HEK293T (cell line): ENCODE data around the gene PLSCR5.

Experiments used
- CTCF ChIA-PET: fragments of 350-600 bp; formaldehyde crosslinking; extraction: SDS; loops from one replicate; lab custom pipeline; 2021; ENCODE audit warnings: antibody characterized with exemption, inconsistent platforms; lab: Yijun Ruan, JAX
- POLR2A ChIA-PET: fragments of 350-600 bp; formaldehyde crosslinking; extraction: SDS; loops from one replicate; lab custom pipeline; 2020; ENCODE audit warnings: antibody characterized with exemption, inconsistent platforms; lab: Yijun Ruan, JAX
- DNase-seq: peaks from one replicate; pipeline ENCODE4 v3.0.0; 2012; ENCODE audit warnings: mixed read lengths; ENCODE audit errors: extremely low spot score
- ARNT ChIP-seq: fragments of 450-650 bp; IDR thresholded peaks from 2 replicates; pipeline ENCODE4 v1.6.1; 2017; ENCODE audit warnings: mild to moderate bottlenecking
- BHLHE40 ChIP-seq: fragments of 450-650 bp; IDR thresholded peaks from 2 replicates; pipeline ENCODE4 v1.6.1; 2016; ENCODE audit warnings: mild to moderate bottlenecking, moderate library complexity, borderline replicate concordance
- CTBP1 ChIP-seq: fragments of 450-650 bp; IDR thresholded peaks from 2 replicates; pipeline ENCODE4 v1.6.1; 2016; ENCODE audit warnings: borderline replicate concordance
- ELF4 ChIP-seq: fragments of 450-650 bp; IDR thresholded peaks from 2 replicates; pipeline ENCODE4 v1.6.1; 2017; ENCODE audit warnings: antibody characterized with exemption
- FOXA1 ChIP-seq: fragments of 450-650 bp; IDR thresholded peaks from 2 replicates; pipeline ENCODE4 v1.6.1; 2016; ENCODE audit warnings: mild to moderate bottlenecking
- FOXK2 ChIP-seq: fragments of 450-650 bp; IDR thresholded peaks from 2 replicates; pipeline ENCODE4 v1.6.1; 2016; ENCODE audit warnings: mild to moderate bottlenecking
- FOXM1 ChIP-seq: fragments of 450-650 bp; IDR thresholded peaks from 2 replicates; pipeline ENCODE4 v1.6.1; 2017; ENCODE audit warnings: mild to moderate bottlenecking, borderline replicate concordance
- HDGF ChIP-seq: fragments of 450-650 bp; IDR thresholded peaks from 2 replicates; pipeline ENCODE4 v1.6.1; 2017; ENCODE audit warnings: antibody characterized with exemption, borderline replicate concordance
- L3MBTL2 ChIP-seq: fragments of 450-650 bp; conservative IDR thresholded peaks from 2 replicates; pipeline ENCODE4 v1.6.1; 2016; ENCODE audit warnings: mild to moderate bottlenecking
- LEF1 ChIP-seq: fragments of 450-650 bp; IDR thresholded peaks from 2 replicates; pipeline ENCODE4 v1.6.1; 2017; ENCODE audit warnings: mild to moderate bottlenecking, borderline replicate concordance
- NFRKB ChIP-seq: fragments of 450-650 bp; IDR thresholded peaks from 2 replicates; pipeline ENCODE4 v1.6.1; 2016; ENCODE audit warnings: mild to moderate bottlenecking, moderate library complexity
- SP1 ChIP-seq: fragments of 450-650 bp; IDR thresholded peaks from 2 replicates; pipeline ENCODE4 v1.6.1; 2017
- SUZ12 ChIP-seq: fragments of 450-650 bp; IDR thresholded peaks from 2 replicates; pipeline ENCODE4 v1.6.1; 2016; ENCODE audit warnings: mild to moderate bottlenecking
- TARDBP ChIP-seq: fragments of 450-650 bp; IDR thresholded peaks from 2 replicates; pipeline ENCODE4 v1.6.1; 2016
- ZNF384 ChIP-seq: fragments of 450-650 bp; IDR thresholded peaks from 2 replicates; pipeline ENCODE4 v1.6.1; 2016
- TF ChIP-seq, protein P1 (sequence below): fragments of 450-650 bp; IDR thresholded peaks from 2 replicates; pipeline ENCODE4 v1.6.1; 2016

The PLSCR5 gene

DNA sequence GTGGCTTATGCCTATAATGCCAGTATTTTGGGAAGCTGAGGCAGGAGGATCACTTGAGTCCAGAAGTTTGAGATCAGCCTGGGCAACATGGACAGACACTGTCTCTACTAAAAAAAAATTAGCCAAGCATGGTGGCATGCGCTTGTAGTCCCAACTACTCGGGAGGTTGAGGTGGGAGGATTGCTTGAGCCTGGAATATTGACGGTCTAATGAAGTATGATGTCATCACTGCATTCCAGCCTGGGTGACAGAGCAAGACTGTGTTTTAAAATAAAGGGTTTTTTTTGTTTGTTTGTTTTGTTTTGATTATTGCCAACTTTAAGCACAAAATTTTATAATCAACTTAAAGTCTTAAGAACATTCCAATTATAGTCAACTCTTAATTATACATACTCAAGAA is 67.5 kb downstream of the PLSCR5 start:
- CTCF ChIA-PET, result no interaction called here
- no peak for TF ChIP-seq TARDBP
- no peak for TF ChIP-seq ARNT
- TF ChIP-seq HDGF, result no peak
- TF ChIP-seq ZNF384, result no peak
- no peak for TF ChIP-seq ELF4
- no peak for TF ChIP-seq FOXK2
- no peak for TF ChIP-seq CTBP1
- no peak for TF ChIP-seq SP1
- no peak for TF ChIP-seq FOXA1
- TF ChIP-seq L3MBTL2, result no peak
- TF ChIP-seq FOXM1, result no peak
- TF ChIP-seq BHLHE40, result no peak
- no peak for TF ChIP-seq SUZ12
- TF ChIP-seq LEF1, result no peak
- TF ChIP-seq, protein P1, sequence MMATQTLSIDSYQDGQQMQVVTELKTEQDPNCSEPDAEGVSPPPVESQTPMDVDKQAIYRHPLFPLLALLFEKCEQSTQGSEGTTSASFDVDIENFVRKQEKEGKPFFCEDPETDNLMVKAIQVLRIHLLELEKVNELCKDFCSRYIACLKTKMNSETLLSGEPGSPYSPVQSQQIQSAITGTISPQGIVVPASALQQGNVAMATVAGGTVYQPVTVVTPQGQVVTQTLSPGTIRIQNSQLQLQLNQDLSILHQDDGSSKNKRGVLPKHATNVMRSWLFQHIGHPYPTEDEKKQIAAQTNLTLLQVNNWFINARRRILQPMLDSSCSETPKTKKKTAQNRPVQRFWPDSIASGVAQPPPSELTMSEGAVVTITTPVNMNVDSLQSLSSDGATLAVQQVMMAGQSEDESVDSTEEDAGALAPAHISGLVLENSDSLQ, result no peak
- no peak for TF ChIP-seq NFRKB
- no peak for DNase-seq
- POLR2A ChIA-PET, result no interaction called here

DNA sequence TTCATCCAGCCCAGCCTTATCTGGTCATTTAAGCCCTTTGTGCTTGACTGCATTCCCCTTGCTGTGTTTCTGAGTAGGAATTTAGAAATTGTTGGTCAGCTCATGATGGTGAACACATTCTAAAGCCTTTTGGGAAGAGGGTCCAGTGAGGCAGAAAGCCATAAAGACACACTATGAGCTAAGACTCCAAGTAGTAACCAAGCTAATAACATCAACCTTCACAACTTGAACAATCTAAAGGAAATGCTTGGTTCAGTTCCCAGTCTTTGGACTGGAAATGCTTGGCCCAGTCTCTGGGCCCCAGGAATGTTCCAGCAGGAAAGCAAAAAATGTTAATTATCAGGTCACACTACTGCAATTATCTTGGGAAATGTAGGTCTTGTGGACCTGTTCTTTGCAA is 68.5 kb downstream of the PLSCR5 start:
- ChIA-PET POLR2A (no interaction called here), CTCF (no interaction called here)
- TF ChIP-seq NFRKB, result no peak
- no peak for TF ChIP-seq LEF1
- no peak for TF ChIP-seq TARDBP
- no peak for TF ChIP-seq FOXK2
- no peak for TF ChIP-seq SP1
- TF ChIP-seq L3MBTL2, result no peak
- no peak for TF ChIP-seq BHLHE40
- no peak for TF ChIP-seq ARNT
- DNase-seq, result no peak
